ENCODE results near the gene RAPGEF3.

The RAPGEF3 gene

DNA sequence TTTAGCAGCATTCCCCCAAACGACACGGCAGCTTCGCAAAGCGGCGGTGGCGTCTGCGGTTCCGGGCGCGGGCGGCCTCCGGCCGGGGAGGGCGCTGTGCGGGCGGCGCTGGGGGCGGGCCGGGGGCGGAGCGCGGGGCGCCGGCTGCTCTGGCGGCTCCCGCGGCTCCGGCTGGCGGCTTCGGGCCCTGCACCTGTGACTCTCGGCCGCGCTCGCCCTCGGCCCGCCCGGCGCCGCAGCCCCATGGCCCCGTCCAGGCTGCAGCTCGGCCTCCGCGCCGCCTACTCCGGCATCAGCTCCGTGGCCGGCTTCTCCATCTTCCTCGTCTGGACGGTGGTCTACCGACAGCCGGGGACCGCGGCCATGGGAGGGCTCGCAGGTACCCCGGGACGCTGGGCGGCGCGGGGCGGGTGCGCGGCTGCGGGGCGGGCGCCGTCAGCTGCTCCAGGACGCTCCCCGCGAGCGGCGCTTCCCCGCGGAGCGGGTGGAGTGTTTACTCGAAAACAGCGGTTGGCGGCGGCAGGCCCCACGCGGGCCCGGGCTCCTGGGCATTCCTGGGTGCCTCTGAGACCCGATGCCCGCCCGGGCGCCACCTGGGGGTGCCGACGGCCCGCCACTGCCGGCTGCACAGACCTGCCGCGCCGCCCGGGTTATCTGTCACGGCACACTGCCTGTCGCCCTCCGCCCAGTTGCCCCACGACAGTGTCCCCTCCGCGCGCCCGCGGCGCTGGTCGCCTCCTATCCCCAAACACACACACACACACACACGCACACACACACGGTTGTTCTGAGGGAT is 14.6 kb upstream of the RAPGEF3 start, which contains the start of gene SLC48A1:
TSS of gene SLC48A1 (plus strand) at position 177 of the 796 bp plus-strand sequence. CDS start at position 244, 67 bp downstream.
- TF ChIP-seq, protein P1, sequence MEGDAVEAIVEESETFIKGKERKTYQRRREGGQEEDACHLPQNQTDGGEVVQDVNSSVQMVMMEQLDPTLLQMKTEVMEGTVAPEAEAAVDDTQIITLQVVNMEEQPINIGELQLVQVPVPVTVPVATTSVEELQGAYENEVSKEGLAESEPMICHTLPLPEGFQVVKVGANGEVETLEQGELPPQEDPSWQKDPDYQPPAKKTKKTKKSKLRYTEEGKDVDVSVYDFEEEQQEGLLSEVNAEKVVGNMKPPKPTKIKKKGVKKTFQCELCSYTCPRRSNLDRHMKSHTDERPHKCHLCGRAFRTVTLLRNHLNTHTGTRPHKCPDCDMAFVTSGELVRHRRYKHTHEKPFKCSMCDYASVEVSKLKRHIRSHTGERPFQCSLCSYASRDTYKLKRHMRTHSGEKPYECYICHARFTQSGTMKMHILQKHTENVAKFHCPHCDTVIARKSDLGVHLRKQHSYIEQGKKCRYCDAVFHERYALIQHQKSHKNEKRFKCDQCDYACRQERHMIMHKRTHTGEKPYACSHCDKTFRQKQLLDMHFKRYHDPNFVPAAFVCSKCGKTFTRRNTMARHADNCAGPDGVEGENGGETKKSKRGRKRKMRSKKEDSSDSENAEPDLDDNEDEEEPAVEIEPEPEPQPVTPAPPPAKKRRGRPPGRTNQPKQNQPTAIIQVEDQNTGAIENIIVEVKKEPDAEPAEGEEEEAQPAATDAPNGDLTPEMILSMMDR (conservative IDR thresholded peaks at IDR 0.05), result peak; percentile 92
- peak within 1 kb of the TSS; percentile 80 for H3K27ac ChIP-seq

DNA sequence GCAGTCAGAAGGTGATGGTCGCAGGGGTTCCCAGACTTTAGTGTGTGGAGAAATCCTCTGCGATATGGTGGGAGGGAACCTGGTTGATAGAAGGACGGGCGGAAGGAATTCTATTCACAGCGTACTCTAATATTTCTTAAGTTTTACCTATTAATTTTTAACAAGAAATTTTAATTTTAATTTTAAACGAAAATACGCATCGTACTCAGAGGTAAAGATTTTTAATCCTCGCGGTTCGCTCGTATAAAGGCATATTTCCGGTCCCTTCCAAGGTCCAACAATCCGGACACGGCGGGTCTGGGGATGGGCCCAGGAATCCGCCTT is 14.0 kb upstream of the RAPGEF3 start:
- TF ChIP-seq, protein P1 (conservative IDR thresholded peaks at IDR 0.05), result no peak
- peak overlapping the region; percentile 80 for H3K27ac ChIP-seq

DNA sequence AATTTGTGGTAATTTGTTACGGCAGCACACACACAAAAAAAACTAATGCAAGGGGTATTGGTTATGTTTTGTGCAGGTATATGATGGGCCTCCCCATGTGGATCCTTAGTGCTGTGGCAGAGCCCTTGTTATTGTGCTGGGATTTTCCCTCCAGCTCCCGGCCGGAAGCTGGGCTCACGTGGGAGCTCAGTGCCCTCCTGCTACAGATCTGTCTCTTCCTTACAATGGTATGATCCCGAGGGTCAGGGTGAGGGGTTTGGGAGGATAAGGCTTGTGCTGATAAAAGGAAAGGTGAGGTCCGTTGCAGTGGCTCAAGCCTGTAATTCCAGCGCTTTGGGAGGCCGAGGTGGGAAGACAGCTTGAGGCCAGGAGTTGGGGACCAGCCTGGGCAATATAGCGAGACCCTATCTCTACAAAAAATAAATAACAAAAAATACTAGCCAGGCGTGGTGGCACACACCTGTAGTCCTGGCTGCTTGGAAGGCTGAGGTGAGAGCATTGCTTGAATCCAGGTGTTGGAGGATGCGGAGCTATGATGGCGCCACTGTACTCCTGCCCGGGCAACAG is 13.5 kb upstream of the RAPGEF3 start:
- TF ChIP-seq, protein P1 (conservative IDR thresholded peaks at IDR 0.05), result no peak
- peak overlapping the region; percentile 80 for H3K27ac ChIP-seq

DNA sequence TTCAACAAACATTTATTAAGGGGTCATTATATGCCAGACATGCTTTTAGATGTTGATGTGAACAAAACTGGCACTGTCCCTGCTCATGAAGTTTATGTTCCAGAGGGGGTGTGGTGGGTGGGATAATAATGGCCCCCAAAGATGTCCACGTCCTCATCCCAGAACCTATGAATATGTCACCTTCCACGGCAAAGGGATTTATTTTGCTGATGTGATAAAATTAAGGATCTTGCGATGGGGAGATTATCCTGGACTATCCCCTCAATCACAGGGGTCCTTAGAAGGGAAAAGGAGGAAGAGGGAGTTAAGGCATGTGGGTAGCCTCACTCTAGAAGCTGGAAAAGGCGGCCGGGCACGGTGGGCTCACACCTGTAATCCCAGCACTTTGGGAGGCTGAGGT is 12.6 kb upstream of the RAPGEF3 start:
- no peak overlapping the region for H3K27ac ChIP-seq
- TF ChIP-seq, protein P1 (conservative IDR thresholded peaks at IDR 0.05), result no peak

GRCh38 chr12:47770086-47770726 is 11.5 kb upstream of the RAPGEF3 start:
- TF ChIP-seq, protein P1 (conservative IDR thresholded peaks at IDR 0.05), result no peak
- H3K27ac ChIP-seq, result no peak overlapping the region

- H3K27ac ChIP-seq, result no peak overlapping the region
These were observed 10.8 kb upstream of the RAPGEF3 start for GRCh38 chr12:47769234-47770085.

More at GRCh38 chr12:47769234-47770085, 10.8 kb upstream of the RAPGEF3 start:
- TF ChIP-seq, protein P1 (conservative IDR thresholded peaks at IDR 0.05), result no peak

Data from VCaP (cell line).